GM12891 (cell line): ENCODE data around the gene EVI2A.
"Not testable (repeated sequence)": the region's sequence is repeated elsewhere in the genome, so short reads cannot be mapped to it uniquely, and the experiment has no call there.

Experiments used
- DNase-seq: peaks from one replicate; pipeline ENCODE4 v3.0.0; 2011; ENCODE audit warnings: low spot score; ENCODE audit not compliant: insufficient read length
- FAIRE-seq: peaks from 2 replicates; lab custom pipeline; 2011; peaks lifted over from hg19 to GRCh38; lab: Jason Lieb, UNC
- PAX5 ChIP-seq: IDR thresholded peaks from 2 replicates; pipeline ENCODE4 v1.6.1; 2011; ENCODE audit warnings: low read length, moderate library complexity, mild to moderate bottlenecking; ENCODE audit not compliant: insufficient read depth, severe bottlenecking
- POLR2A ChIP-seq: IDR thresholded peaks from 2 replicates; pipeline ENCODE4 v1.6.1; 2011; ENCODE audit warnings: low read depth, low read length, control low read depth
- POLR2AphosphoS5 ChIP-seq: IDR thresholded peaks from 2 replicates; pipeline ENCODE4 v1.6.1; 2011; ENCODE audit warnings: low read depth, low read length, control low read depth
- POU2F2 ChIP-seq: IDR thresholded peaks from 2 replicates; pipeline ENCODE4 v1.6.1; 2011; ENCODE audit warnings: low read depth, mild to moderate bottlenecking, control low read depth, low read length, moderate library complexity
- SPI1 ChIP-seq: IDR thresholded peaks from 2 replicates; pipeline ENCODE4 v1.6.1; 2011; ENCODE audit warnings: low read depth, low read length, control low read depth
- TAF1 ChIP-seq: IDR thresholded peaks from 2 replicates; pipeline ENCODE4 v1.6.1; 2011; ENCODE audit warnings: low read depth, low read length, control low read depth

Gene EVI2A

DNA sequence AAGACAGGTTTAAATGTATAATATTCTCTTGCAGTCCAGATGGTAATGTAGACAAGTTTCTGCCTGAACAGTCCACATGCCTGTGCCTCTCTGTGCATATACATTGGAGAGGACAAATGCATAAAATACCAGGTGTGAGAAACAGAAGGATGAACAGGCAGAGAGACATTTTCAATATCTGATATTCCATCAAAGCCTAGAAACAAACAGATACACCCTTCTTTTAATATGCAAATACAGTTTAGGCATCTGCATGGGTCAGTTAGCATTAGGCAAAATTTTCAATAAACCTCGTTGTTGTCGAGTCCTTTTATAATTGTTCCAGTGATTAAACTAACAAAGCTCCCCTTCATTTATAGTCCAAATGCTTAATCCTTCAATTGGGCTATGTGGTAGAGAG lies 25.3 kb downstream of the EVI2A start:
- no peak for FAIRE-seq

DNA sequence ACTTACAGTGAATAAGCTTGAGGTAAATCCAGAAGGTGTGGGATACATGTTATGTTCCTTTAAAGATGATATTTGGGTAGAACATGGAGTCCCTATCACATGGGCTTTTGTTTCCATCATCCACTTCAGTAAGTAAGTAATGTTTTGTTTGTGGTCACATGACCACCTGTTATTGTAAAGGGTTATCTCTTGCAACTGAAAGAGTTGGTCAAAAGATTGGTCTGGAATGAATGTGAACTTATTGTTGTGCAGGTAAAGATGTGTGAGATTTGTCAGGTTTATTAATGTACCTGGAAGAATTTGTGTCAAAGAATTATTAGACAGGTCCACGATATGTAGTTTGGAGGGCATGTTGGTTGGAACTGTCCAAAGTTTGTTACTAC lies 25.9 kb downstream of the EVI2A start:
- FAIRE-seq (no peak), DNase-seq (no peak)
- no peak for TF ChIP-seq TAF1
- TF ChIP-seq POLR2AphosphoS5, result no peak
- TF ChIP-seq POLR2A, result no peak
- no peak for TF ChIP-seq SPI1

More for the DNA sequence above, 25.3 kb downstream of the EVI2A start:
- DNase-seq, result no peak
- no peak for TF ChIP-seq PAX5
- TF ChIP-seq POU2F2, result no peak
- no peak for TF ChIP-seq SPI1
- no peak for TF ChIP-seq POLR2AphosphoS5
- TF ChIP-seq POLR2A, result no peak
- no peak for TF ChIP-seq TAF1

DNA sequence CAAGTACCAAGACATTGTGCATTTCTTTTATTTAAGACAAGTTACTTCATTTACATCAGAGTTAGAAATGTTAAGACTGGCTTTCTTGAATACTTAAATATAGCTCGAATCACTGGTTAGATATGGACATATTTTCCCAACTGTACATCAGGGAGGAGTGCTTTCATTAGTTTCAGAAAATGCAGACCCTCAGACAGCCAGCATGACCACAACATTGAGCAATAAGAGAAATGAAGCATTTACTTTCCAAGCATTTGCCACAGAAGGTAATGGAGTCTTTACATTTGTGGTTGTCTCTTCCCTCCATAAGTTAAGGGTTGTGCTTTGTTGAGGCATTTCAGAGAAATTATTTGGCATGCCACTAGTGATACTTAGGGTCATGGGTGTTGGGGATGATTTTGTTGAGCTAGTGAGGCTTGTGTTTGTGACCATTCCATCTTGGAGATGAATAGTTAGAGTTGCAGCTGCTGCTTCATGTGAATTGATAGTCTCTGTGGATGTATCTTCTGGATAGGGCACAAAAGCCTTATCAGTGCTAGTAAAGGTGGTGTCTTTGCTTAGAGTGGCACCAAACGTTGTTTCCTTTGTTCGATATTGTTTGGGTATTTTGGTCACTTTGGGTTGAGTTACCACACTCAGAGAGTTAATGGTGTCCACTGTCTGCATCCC lies 26.5 kb downstream of the EVI2A start:
- TF ChIP-seq SPI1 (no peak), POLR2A (no peak), TAF1 (no peak), PAX5 (no peak), POLR2AphosphoS5 (no peak), POU2F2 (no peak)
- FAIRE-seq (peak; percentile 51), DNase-seq (no peak)

DNA sequence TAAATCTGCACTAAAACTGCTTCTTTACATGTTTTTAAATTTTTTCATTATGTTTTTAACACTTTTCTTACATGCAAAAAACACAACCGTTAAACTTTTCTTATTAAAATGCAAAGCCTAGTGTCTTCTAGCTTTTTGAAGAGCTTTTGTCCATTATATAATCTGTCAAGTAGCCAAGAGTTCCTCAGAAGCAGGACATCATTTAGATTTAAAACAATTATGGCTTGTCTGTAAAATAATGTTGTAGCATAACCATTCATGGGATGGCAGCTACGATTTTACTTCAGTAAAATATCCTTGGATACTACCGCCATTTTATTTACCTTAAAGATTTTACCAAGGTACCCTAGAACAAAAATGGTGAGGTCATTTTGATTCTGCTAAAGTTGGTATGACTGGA lies 27.2 kb downstream of the EVI2A start:
- DNase-seq, result no peak
- TF ChIP-seq PAX5, result no peak
- no peak for TF ChIP-seq POLR2AphosphoS5
- no peak for TF ChIP-seq SPI1
- no peak for TF ChIP-seq POLR2A
- TF ChIP-seq POU2F2, result no peak
- TF ChIP-seq TAF1, result no peak
- no peak for FAIRE-seq

DNA sequence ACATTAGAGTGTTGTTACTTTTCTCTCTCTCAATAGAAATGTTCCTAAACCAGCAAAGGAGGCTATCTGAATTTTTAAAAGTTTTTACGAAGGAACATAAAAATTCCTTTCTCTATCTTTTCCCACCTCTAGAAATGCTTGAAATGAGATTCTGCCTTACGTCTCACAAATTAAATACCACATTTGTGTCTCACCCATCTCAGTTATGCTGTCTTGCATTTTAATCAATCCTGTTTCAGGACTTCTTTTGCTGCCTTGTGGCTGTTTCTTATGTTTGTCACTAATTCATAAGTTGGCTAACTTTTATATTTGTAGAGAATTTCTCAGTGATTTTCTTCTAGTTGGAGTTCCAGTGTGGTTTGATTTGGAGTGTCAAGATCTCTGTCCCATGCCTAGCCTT lies 27.8 kb downstream of the EVI2A start:
- DNase-seq (no peak), FAIRE-seq (no peak)
- TF ChIP-seq POLR2A (no peak), SPI1 (no peak), POLR2AphosphoS5 (no peak), POU2F2 (no peak), TAF1 (no peak), PAX5 (no peak)

DNA sequence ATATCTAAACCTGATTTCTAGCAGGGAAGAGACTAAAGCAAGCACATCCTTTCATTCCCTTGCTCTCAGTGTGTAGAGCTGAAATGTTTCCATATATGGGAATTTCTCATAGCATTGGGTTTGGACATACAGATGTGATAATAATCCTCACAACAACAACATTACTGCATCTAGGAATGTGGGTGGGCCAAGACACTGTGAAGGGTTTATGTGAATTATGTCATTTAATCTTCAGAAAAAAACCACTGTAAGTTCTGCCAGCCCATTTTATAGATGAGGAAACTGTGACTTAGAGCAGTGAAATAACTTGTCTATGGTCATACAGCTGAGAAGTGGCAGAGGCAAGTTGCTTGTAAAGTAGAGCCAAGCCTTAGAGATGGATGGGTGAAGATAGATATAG lies 29.6 kb downstream of the EVI2A start:
- DNase-seq, result no peak
- TF ChIP-seq SPI1 (no peak), POU2F2 (no peak), PAX5 (no peak), POLR2AphosphoS5 (no peak), TAF1 (no peak), POLR2A (no peak)
- no peak for FAIRE-seq

DNA sequence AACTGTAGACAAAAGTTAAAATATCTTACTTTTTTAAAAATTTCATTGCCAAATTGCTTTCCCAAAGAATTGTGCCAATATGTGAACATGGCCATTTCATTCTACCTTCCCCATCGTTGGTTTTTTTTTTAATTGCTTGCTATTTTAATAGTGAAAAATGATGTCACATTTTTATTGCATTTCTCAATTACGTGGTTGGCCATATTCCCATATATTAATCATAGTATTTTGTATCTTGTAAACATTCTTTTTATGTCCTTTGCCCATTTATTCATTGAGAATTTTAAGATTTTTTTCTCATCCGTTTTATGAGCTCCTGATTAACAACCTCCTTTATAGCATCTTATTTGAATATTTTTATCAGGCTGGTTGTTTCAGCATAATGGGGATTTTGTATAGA lies 31.6 kb downstream of the EVI2A start:
- FAIRE-seq, result no peak
- TF ChIP-seq POLR2A (no peak), POLR2AphosphoS5 (no peak), SPI1 (no peak), TAF1 (no peak), POU2F2 (no peak), PAX5 (no peak)

DNA sequence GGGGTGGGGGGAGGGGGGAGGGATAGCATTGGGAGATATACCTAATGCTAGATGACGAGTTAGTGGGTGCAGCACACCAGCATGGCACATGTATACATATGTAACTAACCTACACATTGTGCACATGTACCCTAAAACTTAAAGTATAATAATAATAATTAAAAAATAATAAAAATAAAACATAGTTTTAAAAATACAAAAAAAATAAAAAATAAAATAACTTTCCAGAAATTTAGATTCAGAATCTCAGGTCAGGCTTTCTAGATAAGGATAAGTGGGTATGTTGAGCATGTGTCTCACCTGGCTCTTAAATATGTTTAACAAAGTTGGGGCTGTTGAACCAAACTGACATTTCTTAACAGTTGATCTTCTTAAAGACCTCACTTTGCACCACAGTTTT lies 33.5 kb downstream of the EVI2A start:
- not testable (repeated sequence) for FAIRE-seq, DNase-seq

More for the DNA sequence above, 31.6 kb downstream of the EVI2A start:
- DNase-seq, result no peak

DNA sequence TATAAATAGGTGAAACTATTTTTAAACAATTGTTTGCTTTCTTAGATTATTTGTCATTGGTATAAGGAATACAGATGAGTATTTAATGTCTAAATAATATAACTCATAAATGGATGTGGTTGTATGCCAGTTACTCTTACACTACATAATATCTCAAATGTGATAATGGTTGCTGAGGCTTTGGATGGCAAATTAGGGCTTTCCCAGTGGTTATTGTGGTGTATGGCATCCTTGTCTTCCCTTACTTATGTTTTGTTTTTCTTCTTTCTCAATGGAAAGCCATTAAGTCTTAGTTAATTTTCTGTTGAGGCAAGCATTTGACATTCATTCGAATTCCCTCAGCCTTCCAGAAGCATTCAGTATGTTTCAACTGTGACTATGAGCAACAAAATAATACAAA lies 34.8 kb downstream of the EVI2A start:
- no peak for TF ChIP-seq POLR2AphosphoS5
- no peak for TF ChIP-seq TAF1
- no peak for TF ChIP-seq POLR2A
- TF ChIP-seq POU2F2, result no peak
- TF ChIP-seq PAX5, result no peak
- no peak for TF ChIP-seq SPI1
- FAIRE-seq (peak; percentile 23), DNase-seq (no peak)

DNA sequence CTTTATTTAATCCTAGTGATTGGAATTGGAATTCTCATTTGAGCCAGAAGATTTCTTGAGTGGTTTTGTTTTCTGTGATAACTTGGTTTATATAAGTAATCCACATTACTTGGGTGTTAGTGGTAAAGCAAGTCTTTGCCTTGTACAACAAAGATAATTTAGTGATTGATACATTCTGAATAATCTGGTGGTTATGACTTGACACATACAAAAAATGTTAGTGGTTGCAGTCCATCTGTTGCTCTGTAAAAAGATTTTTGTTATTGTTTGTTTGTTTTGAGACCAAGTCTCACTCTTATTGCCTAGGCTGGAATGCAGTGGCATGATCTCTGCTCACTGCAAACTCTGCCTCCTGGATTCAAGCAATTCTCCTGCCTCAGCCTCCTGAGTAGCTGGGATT lies 37.6 kb downstream of the EVI2A start:
- FAIRE-seq (no peak), DNase-seq (no peak)
- TF ChIP-seq TAF1 (no peak), POLR2AphosphoS5 (no peak), POLR2A (no peak), PAX5 (no peak), POU2F2 (no peak)

DNA sequence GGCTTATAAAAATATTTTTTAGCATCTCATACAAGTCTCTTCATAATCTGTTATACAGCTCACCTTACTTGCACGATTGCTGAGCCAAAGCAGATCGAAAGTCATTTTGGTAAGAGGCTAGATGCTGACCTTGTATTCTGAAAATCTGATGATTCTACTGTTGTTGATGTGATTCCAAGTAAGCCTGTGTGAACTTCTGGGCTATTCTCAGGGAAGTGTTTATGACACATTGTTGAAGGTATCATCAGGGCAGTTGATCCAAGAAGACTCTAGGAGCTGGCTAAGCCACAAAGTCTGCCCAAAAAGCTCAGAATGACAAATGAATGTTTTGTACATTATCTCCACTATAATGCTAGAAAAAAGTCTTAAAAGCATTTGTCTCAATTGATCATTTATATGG lies 40.4 kb downstream of the EVI2A start:
- TF ChIP-seq TAF1 (no peak), POLR2A (no peak), SPI1 (no peak), POU2F2 (no peak), PAX5 (no peak), POLR2AphosphoS5 (no peak)
- FAIRE-seq, result no peak
- no peak for DNase-seq
